Right atrium auricular region (tissue), 2 donors: ENCODE data around the gene EFNA1. TPM values are rescaled to one million over a fixed set of nuclear protein-coding genes. Genes with fewer than 3 reads are reported as not detected.

Source experiments
- DNase-seq: peaks from one replicate; pipeline ENCODE4 v3.0.0-alpha.2; 2019; ENCODE audit warnings: low spot score
- H3K27ac ChIP-seq, 2 donors: fragments of 200-600 bp; sonication (generic); 1 replicate in 1 of 2; 2 replicates in 1 of 2; pipeline ENCODE4 v1.5.1; 2016 to 2019
- H3K27me3 ChIP-seq, 2 donors: fragments of 200-600 bp; sonication (generic); one replicate each; pipeline versions ENCODE4 v1.5.1 to v1.6.0; 2017 to 2019
- H3K36me3 ChIP-seq: fragments of 200-600 bp; sonication (generic); one replicate; pipeline ENCODE4 v1.5.1; 2016
- H3K4me1 ChIP-seq, 2 donors: fragments of 200-600 bp; sonication (generic); one replicate each; pipeline versions ENCODE4 v1.5.1 to v1.6.0; 2017 to 2019
- H3K4me3 ChIP-seq, 2 donors: fragments of 200-600 bp; sonication (generic); 1 replicate in 1 of 2; 2 replicates in 1 of 2; pipeline ENCODE4 v1.5.1; 2017 to 2019; ENCODE audit warnings: mild to moderate bottlenecking in 1 of 2, moderate library complexity in 1 of 2
- H3K9me3 ChIP-seq, 2 donors: fragments of 200-600 bp; sonication (generic); one replicate each; pipeline ENCODE4 v1.5.1; 2019
- total RNA-seq, 2 donors: library from RNA; depleted of rRNA; stranded (reverse); fragments of >200 nt; gene quantifications; one replicate each; pipeline ENCODE4 v1.1.0, GENCODE V29; 2016
- TF ChIP-seq, protein P1 (sequence below), 2 donors: fragments of 200-600 bp; sonication (generic); IDR thresholded peaks; one replicate each; pipeline ENCODE4 v1.5.1; 2019; ENCODE audit warnings: antibody characterized with exemption in 2 of 2

Gene EFNA1
- total RNA-seq, 2 donors from 2014 or later = 24.8 to 41.4 TPM

DNA sequence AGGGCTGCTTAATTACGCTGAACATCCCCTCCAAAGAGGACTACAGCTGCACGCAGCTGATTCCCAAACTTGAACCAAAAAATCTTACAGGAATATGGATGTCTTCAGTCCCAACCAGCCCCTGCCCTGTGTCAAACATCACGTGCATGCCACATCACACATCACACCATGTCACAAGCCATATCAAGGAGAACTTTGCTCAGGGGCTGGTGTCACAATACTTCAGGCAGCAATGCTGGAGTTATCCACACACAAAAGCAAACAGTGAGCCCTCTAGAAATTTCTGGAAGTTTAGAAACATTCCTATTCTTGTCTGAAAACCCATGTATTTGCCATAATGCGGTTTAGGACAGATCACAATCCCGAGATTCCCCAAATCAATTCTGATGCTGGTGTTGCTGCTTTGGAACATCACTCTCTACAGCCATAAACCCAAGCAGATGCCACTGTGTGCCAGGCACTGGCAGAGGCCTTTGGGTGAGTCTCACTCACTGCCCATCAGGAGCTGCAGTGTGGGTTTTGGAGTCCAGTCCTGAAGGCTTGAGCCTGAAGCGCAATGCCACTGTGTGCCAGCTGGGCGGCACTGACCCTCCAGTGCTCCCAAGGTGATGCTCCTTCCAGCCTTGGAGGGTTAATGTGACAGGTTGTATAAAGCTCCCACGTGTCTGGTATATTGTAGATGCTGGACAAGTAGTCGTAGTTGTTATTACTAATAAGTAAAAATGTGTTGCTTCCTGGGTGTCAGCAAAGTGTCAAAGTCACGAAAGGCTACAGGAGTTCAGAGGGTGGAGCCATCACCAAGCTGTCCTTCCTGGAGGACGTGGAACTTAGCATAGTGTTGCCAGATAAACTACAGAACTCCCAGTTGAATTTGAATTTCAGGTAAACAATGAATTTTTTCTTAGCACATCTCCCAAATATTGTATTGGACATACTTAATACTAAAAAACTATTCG, 20.1 kb upstream of the EFNA1 start:
- H3K9me3 ChIP-seq = no peaks in the 10 kb centered on the region
- no peaks in the 10 kb centered on the region for H3K36me3 ChIP-seq
- no peak for DNase-seq
- no peaks in the 10 kb centered on the region for H3K27me3 ChIP-seq
- H3K4me3 ChIP-seq = no peak overlapping the region
- no peak overlapping the region for H3K27ac ChIP-seq
- peaks cover 0 to 15% of the 10 kb centered on the region in 2 donors for H3K4me1 ChIP-seq
- TF ChIP-seq, protein P1, sequence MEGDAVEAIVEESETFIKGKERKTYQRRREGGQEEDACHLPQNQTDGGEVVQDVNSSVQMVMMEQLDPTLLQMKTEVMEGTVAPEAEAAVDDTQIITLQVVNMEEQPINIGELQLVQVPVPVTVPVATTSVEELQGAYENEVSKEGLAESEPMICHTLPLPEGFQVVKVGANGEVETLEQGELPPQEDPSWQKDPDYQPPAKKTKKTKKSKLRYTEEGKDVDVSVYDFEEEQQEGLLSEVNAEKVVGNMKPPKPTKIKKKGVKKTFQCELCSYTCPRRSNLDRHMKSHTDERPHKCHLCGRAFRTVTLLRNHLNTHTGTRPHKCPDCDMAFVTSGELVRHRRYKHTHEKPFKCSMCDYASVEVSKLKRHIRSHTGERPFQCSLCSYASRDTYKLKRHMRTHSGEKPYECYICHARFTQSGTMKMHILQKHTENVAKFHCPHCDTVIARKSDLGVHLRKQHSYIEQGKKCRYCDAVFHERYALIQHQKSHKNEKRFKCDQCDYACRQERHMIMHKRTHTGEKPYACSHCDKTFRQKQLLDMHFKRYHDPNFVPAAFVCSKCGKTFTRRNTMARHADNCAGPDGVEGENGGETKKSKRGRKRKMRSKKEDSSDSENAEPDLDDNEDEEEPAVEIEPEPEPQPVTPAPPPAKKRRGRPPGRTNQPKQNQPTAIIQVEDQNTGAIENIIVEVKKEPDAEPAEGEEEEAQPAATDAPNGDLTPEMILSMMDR (IDR thresholded peaks at IDR 0.05) = no peak

DNA sequence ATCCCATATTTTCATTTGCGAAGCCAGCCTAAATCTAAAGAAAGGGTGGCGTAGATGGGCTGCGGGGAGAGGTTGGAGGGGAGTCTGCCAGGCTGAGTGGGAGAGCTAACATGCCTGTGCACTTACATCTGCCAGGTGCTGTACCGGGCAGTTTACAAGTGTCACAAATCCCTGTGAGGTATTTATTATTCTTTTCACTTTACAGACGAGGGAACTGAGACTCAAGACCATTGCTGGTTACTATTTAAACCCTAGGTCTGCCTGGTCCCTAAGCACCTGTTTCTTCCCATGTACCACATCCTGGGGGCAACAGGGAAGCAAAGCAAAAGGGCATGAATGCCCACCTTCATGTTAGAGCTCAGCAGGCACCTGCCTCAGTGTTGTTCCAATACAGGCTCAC, 19.4 kb upstream of the EFNA1 start:
- no peaks in the 10 kb centered on the region for H3K9me3 ChIP-seq
- no peak overlapping the region for H3K27ac ChIP-seq

DNA sequence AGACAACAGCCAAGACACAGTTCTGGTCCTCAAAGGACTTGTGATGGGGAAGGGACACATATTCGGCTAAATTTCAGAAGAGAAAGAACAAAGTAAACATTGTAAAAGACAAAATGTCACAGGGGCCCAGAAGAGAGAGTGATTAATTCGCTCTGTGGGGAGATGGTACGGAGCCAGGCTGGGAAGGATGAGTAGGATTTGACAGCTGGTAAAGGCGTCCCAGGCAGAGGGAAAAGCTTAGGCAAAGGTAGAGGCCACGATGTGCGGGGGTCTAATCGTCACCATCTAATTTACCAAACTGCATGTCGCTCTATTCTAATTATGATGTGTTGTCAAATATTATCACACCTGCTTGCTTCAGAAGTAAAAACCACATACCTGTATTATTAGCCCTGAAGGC, 17.3 kb upstream of the EFNA1 start:
- Histone ChIP-seq H3K36me3 (no peaks in the 10 kb centered on the region), H3K4me1 (peaks cover 0 to 4% of the 10 kb centered on the region in 2 donors), H3K27ac (no peak overlapping the region), H3K9me3 (no peaks in the 10 kb centered on the region), H3K27me3 (no peaks in the 10 kb centered on the region), H3K4me3 (no peak overlapping the region)
- TF ChIP-seq, protein P1 (IDR thresholded peaks at IDR 0.05) = no peak
- DNase-seq = no peak

More for the DNA sequence above, 19.4 kb upstream of the EFNA1 start:
- Histone ChIP-seq H3K27me3 (no peaks in the 10 kb centered on the region), H3K4me3 (no peak overlapping the region), H3K36me3 (no peaks in the 10 kb centered on the region), H3K4me1 (peaks cover 0 to 15% of the 10 kb centered on the region in 2 donors)
- TF ChIP-seq, protein P1 (IDR thresholded peaks at IDR 0.05) = no peak
- DNase-seq = no peak

DNA sequence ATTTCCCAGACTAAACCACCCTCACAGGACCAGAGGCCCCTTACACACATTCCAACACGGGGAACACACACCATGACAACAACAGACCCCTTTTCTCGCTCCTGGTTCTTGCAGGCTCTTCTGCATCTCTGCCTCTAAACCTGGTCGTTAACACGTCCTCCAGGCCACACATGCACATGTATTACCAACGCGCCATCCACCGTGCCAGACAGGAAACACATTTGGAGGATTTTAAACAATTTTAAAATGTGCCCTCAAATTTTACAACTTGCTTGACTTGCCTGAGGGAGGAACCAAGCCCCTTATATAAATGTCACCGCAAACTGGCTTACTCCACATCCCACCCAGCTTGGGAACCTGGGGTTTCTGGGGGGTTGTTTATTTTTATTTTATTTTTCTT, 16.9 kb upstream of the EFNA1 start:
- Histone ChIP-seq H3K27ac (no peak overlapping the region), H3K4me3 (no peak overlapping the region), H3K36me3 (no peaks in the 10 kb centered on the region), H3K27me3 (no peaks in the 10 kb centered on the region), H3K9me3 (no peaks in the 10 kb centered on the region), H3K4me1 (no peaks in the 10 kb centered on the region)
- no peak for DNase-seq
- TF ChIP-seq, protein P1 (IDR thresholded peaks at IDR 0.05) = no peak

DNA sequence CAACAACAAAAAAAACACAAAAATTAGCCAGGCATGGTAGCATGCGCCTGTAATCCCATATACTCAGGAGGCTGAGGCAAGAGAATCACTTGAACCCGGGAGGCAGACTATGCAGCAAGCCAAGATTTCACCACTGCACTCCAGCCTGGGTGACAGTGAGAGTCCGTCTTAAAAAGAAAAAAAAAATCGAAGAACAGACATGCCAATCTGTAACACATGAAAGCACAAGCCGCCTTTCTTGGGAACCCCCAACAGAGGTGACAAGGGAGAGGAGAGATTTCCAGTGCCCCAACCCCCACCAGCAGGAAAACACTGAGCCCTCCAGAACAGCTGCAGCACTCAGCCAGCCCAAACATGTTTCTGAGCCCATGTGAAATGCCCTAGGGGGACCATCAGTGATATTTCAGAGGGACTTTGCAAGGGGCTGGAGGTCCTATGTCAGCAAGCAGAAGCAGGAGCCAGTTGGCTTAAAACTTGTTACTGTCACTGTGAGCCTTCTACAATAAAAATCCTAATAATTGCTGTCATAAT, 14.2 kb upstream of the EFNA1 start:
- Histone ChIP-seq H3K4me1 (no peaks in the 10 kb centered on the region), H3K9me3 (no peaks in the 10 kb centered on the region)

More for the DNA sequence above, 14.2 kb upstream of the EFNA1 start:
- Histone ChIP-seq H3K27ac (no peak overlapping the region), H3K36me3 (no peaks in the 10 kb centered on the region), H3K27me3 (no peaks in the 10 kb centered on the region), H3K4me3 (no peak overlapping the region)
- TF ChIP-seq, protein P1 (IDR thresholded peaks at IDR 0.05) = no peak
- no peak for DNase-seq
